GM20000 (cell line): ENCODE data around the gene LARGE2.

Source experiments
- DNase-seq: peaks from one replicate; pipeline ENCODE4 v3.0.0; 2012; ENCODE audit warnings: low spot score
- CTCF ChIP-seq: IDR thresholded peaks from 2 replicates; pipeline ENCODE4 v1.5.1; 2012; ENCODE audit warnings: mild to moderate bottlenecking, control low read depth; ENCODE audit errors: extremely low read depth, missing control alignments

The LARGE2 gene

GRCh38 chr11:45964911-45965389 is 42.5 kb downstream of the LARGE2 start:
- peak; percentile 88 for TF ChIP-seq CTCF

GRCh38 chr11:45967506-45967905 is 45.0 kb downstream of the LARGE2 start:
- DNase-seq: no peak
- no peak for TF ChIP-seq CTCF

More at GRCh38 chr11:45964911-45965389, 42.5 kb downstream of the LARGE2 start:
- DNase-seq: peak; percentile 65

- no peak for TF ChIP-seq CTCF
- DNase-seq: no peak
These were observed 46.4 kb downstream of the LARGE2 start for GRCh38 chr11:45968901-45969300.

GRCh38 chr11:45973601-45974000 is 51.1 kb downstream of the LARGE2 start:
- no peak for DNase-seq
- no peak for TF ChIP-seq CTCF

- TF ChIP-seq CTCF: no peak
- DNase-seq: no peak
These were observed 52.4 kb downstream of the LARGE2 start for GRCh38 chr11:45974806-45975205.
